ENCODE measurements around the gene XPO6.

Gene XPO6

DNA sequence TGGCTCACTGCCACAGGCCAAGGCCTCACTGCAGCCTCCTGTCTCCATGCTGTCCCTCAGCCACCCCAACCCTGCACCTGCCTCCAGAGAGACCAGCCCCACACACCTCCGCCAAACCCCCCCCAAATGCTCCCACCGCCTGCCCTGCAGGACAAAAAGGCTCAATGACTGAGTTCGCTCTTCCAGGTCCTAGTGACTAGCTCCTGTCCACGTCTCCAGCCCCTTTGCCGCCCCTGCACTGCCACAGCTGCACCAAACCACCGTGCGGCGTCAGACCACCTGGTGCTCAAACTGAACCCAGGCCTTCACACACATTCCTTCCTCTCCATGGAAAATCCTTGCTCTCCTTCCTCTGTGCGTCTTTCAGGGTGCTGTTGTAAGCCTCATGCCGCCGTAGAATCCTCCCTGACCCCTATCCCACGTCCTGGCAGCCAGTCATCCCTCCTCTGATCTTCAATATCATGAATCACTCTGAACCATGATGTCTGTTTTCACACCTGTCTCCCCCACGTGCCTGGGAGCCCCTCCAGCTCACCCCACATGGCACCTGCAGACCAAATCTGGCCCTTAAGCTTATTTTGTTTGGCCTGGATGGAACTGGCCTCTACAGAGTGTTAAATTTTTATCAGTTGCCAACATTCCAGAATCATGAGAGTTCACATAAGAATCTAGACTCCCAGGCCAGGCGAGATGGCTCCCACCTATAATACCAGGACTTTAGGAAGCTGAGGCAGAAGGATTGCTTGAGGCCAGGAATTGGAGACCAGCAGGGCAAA is 144.0 kb downstream of the XPO6 start:
- DNase-seq (ENCODE audit: low spot score) (no peak), FAIRE-seq (no peak)

DNA sequence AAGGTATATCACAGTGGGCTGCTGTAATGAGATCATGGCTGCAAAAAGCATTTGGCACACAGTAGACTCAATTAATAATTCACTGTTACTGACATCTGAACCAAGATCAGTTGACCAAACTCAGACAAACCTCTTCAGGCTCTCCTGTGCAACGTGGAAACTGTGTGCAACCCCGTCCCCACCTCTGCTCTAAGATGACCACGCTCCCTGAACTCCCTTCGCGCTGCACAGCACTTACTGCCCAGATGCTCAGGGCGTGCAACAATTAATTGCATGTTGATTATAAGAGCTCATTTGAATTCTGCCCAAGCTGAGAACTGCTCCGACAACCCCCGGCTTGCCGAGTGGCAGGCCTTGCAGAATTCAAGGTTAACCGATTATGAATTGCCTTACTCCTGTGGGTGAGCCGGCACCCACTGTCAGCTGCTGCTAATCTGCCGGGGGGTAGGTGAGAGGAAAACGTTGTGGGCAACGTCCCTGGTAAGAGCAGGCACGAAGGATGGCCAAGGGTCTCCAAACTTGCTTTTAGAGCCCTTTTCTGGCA is 147.0 kb downstream of the XPO6 start:
- FAIRE-seq (no peak), DNase-seq (ENCODE audit: low spot score) (no peak)

DNA sequence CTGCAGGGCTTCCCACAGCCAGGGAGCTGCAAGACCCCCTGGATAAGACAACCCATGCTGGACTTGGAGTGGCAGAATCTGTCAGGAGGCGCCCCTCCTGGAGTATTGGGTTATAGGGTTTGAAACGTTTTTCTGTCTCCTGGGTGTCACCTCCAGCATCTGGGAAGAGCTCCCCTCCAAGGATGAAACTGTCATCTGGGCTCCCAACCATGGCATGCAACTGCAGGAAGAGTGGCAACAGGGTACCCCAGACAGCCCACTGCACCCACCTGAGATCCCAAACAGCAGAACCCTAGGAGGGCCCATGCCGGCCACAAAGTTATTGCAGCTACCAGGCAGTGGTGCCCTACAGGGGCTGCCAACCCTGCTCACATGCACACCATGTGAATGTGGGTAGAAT is 147.6 kb downstream of the XPO6 start:
- DNase-seq (ENCODE audit: low spot score), result no peak
- FAIRE-seq, result no peak

DNA sequence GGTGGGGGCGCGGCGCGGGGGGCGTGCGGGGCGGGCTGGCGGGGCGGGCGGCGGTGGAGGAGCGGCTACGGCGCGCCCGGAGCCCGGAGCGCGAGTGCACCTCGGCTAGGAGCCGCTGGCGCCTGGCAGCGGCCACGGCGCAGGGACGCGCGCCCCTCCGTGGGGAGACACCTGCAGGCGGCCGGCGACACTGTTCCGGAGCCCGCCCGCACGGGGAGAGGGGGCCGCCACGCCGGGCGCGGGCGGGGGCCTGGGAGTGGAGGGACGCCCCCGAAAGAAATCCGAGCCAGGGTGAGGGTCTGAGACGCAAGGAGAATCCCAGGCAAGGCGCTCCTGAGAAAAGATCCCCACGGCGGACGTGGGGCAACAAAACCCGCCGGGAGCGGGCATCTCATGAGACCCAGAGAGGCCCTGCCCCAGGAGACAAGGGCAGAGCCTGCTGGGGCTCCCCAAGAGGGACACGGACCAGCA is 148.1 kb downstream of the XPO6 start, which contains the start of gene GSG1L:
TSS of gene GSG1L (minus strand) at position 124 of the 471 bp plus-strand sequence. CDS start 290 bp downstream, outside the sequence.
- FAIRE-seq, result no peak

DNA sequence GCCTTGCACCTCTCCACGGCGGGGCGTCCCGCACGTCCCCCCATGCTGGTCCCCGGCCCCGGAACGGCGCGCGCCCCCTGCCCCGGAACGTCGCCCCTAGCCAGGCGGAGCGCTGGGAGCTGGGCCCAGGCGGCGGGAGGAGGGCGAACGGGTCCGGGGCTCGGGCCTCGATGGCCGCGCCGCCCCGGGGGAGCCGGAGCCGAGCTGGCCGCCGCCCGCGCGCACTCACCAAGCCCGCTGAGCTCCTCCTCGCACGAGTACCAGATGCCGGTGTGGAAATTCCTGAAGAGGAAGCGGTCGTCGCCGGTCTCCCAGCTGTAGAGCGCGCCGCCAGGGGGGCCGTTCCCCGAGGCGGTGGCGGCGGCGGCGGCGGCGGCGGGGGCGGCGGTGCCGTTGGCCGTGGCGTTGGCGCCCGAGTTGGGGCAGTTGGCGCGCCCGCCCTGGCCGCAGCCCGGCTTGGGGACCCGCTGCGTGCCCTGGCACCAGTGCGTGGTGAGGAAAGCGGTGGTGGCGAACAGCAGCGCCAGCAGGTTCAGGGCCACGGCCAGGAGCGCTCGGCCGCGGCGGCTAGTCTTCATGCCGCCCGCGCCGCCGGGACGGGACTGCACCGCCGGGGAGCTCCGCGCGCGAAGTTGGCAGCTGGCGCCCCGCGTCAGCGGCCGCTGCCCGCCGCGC is 148.8 kb downstream of the XPO6 start:
- DNase-seq (ENCODE audit: low spot score) (no peak), FAIRE-seq (no peak)

More for the DNA sequence above, 148.1 kb downstream of the XPO6 start, which contains the start of gene GSG1L:
- DNase-seq (ENCODE audit: low spot score), result no peak

DNA sequence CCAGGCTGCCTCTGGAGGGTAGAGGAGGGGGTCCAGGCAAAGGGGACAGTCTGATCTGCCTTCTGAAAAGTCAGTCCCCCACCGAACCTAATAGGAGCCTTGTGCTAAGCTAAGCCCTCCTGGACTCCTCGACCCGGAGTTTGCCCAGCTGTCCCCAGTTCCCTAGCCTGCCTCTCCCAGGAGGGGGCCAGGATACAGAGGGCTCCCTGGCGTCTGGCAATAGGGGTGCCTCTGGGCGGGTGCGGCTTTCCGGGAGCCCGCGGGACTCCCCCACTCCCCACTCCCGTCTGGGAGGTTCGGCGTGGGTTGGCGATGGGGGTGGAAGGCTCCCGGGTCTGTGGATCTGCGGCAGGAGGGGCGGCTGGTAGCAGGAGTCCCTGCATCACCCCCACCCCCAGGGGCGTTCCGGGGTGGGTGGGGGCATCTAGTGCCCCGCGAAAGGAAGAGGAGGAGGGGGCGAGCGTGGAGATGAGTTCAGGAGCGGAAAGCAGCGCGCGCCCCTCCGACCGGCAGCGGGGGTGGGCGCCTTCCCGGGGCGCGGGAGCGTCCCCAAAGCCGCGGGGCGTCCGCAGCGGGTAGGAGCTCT is 149.4 kb downstream of the XPO6 start:
- FAIRE-seq (no peak), DNase-seq (ENCODE audit: low spot score) (no peak)

DNA sequence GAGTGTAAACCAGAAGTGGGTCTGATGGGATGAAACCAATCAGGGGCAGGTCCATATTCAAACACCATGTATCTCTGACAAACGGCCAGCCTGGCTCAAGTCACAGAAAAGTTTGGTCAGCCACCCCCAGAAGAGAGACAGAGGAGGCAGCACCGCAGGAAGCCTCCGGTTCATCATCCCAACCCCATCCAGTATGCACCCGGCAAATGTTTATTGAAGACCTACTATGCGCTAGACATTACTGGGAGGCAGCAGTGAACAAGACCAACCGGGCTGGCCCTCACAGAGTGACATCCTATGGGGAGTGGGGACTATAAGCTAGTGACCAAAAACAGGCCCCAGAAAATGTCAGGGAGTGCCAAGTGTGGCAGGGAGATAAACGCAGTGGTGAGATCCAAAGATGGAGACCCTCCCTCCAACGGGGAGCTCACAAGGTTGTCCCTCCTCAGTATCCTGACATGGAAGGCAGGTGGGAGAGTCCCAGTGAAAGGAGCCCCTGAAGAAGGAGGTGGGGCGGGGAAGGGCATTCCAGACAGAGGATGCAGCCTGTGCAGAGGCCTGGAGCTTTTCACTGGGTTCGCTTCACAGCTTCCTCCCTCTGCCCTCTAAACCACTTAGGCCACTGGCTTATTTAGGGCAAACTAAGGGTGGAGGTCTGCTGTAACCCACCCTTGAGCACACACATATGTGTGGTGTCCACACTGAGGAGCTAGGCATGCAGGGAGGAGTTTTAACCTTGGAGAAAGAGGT is 150.2 kb downstream of the XPO6 start:
- DNase-seq (ENCODE audit: low spot score) (no peak), FAIRE-seq (no peak)

DNA sequence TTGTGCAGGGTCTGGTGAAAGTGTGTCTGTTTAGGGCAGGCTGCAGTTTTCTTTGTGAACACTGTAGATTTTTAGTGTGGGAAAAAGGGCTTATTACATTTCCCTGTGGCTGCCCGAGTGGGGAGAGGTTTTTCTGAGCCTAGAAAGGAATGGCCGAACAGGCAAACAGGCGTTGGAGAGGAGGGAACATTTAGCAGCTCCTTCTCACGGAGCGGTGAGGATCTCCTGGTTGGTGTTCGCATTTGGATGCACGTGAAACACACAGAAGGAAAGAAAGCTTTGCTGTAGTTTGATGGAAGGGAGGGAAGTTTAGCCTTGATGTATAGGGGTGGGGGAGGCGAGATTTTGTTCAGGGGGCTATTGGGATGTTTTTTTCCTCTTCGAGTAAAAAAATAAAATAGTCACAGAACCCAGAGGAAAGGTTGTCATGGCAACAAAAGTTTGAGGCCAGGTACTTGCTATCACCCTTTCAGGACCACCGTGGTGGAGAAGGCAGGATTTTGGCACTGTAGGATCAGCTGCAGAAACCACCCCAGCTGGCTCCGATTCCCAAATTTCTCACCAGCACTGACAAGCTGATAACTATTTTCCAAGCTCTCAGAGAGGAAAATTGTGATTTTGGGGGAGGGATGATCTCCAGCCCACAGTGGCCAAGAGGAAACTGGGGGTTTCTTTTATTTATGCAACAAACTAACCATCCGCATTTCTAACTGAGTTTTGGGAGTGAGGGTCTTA is 151.8 kb downstream of the XPO6 start:
- DNase-seq (ENCODE audit: low spot score) (no peak), FAIRE-seq (no peak)

DNA sequence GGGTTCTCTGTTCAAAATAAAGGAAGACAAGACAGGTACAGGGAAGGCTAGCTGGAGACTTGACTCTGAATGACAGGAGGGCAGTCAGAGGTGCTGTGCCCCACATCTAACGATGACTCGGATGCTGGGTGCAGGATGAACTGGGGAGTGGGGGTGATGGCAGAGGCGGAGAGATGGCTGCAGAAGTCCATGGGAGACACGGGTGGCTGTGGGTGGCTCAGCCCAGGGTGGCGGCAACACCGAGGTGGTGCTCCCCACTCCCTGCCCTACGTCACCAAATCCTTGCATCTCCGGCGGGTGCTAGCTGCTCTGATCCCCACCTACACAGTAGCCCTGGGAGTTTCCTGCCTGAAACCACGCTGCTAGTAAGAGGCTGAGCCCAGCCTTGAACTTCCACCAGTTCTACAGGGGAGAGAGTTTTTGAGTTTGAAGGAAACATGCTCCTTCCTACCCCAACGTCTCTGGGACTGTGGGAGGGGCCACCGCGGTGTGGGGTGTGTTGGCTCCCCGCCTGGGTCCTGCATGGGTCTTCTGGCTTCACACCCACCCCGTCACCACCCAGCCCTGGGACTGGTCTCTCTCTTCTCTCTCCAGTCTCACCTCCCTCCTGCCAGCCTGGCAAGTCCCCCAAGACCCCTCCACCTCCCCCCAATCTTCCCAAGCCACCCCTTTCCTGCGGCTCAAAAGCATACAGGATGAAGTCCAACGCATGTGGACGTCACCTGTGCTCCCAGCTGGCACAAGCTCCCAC is 152.8 kb downstream of the XPO6 start:
- no peak for FAIRE-seq
- no peak for DNase-seq (ENCODE audit: low spot score)

DNA sequence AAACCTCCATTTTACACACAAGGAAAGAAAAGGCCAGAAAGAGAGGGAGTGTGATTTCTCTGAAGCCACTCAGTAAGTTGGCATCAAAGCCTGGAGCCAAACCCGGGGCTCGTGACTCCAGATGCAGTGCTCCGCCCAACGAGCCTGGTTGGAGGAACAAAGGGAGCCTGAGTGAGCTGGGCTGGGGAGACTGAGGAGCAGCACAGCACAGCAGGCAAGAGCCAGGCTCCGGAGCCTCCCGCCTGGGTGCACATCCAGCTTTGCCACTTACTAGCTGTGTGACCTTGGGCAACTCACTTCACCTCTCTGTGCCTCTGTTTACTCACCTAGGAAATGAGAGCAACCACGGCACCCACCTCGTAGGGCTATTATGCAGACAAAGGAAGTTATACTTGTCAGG is 153.8 kb downstream of the XPO6 start:
- no peak for DNase-seq (ENCODE audit: low spot score)
- FAIRE-seq, result no peak

DNA sequence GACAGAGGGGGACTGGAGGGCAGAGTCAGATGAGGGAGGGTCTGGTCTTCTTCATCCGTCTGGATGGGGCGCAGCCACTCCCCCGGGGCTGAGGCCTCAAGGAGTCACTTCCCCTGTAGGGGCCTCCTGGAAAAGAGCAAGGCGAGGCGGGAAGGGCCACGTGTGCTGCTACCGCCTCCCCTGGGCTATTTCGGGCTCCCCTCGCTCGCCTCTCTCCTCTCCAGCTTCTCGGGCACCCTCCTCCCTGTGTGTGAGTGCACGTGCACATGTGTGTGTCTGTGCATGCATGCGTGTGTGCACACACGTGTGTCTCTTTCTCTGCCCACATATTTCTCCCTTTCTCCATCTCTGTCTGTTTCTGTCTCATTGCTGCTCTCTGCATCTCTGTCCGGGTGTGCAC is 158.3 kb downstream of the XPO6 start:
- DNase-seq (ENCODE audit: low spot score) (no peak), FAIRE-seq (no peak)

DNA sequence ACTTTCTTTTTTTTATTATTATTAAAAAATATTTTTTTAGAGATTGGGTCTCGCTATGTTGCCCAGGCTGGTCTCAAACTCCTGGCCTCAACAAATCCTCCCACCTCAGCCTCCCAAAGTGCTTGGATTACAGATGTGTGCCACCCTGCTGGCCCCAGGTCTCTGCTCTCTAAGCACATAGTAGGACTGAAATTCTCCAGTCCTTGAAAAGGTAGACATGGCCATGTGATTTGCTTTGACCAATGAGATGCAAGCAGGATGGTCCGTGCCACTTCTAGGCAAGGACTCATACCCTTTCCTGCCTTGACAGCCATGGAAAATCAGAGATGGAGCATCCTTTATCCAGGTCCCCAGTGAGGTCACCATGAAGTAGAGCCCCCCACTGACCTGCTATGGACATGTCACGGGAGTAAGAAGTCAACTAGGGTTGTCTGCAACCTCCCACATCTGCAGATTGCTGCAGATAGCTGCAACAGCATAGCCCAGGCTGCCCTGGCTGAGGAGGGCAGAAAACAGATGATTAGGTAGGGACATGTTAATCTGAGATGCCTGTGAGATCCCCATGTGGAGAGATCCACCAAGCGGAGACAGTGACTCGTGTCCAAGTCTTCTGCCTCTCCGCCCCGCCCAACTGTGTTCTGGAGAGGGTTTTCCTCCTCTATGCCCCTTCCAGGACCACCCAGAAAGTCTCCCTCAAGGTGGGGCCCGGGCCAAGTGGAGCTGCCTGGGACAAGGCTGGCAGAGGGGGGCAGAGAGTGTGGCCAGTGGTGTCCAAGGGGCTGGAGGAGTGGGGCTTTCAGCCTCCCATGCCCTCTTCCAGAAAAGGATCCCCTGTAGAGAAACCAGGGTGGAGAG is 159.3 kb downstream of the XPO6 start:
- FAIRE-seq (no peak), DNase-seq (ENCODE audit: low spot score) (no peak)

DNA sequence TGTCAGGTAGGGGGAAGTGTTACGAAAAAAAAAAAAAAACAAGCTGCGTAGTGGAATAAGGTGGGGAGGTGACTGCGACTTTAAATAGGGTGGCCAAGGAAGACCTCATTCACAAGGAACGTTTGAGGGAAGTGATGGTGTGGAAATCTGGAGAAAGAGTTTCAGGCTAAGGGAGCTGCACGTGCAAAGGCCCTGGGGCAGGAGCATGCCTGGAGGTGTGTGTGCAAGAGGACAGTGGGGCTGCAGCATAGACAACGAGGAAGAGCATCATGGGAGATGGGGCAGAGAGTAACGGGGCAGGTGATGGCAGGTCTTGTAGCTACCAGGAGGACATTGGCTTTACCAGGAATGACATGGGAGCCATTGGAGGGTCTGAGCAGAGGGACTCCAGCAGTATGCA is 160.3 kb downstream of the XPO6 start:
- no peak for FAIRE-seq
- no peak for DNase-seq (ENCODE audit: low spot score)
